ENCODE measurements around the gene FREM2.

FREM2 gene

DNA sequence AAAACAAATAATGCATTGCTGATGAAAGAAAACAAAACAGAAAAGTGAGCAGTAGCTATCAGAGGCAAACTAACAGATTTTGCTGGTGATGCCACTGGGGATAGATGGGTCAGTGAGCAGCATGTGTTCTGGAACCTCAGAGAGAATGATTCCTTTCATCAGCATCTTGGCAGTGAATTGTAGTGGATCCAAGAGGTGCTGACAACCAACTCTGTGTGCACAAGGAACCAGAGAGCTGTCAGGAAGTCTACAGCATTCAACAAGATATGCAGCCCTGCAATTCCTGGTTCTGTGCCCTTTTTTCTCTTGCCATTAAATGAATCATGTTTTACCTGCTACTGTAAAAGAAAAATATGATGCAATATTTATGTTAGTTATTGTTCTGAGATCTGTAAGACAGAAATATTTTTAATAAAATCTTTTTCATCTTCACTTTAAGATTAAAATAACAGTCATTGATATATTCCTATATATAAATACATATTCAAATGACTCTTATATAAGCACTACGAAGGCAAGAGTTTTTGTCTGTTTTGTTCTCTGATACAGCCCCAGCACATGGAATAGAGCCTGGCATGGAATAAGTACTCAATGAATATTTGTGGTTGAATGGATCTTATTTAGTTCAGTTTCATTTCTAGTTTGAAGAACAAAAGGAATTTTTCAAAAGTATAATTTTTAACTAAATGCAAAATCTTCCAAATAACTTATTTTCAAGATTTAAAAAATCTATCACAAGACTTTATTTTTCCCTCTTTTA is 80.8 kb downstream of the FREM2 start:
- no peak for DNase-seq

DNA sequence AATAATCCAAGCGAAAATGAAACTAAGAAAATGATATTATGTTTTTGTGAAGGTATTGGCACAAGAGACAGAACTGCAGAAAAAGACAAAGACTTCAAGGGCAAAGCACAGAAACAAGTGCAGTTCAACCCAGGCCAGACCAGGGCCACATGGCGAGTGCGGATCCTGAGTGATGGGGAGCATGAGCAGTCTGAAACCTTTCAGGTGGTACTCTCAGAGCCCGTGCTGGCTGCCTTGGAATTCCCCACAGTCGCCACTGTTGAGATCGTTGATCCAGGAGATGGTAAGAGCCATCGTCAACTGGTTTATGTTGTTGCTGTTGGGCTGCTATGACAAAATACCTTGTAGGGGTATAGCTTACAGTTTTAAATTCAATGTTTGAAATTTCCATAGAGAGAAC is 82.6 kb downstream of the FREM2 start:
- no peak for DNase-seq

GRCh38 chr13:38775085-38775484 is 88.2 kb downstream of the FREM2 start:
- DNase-seq = no peak

- no peak for DNase-seq
Measured at GRCh38 chr13:38777347-38778119, 90.7 kb downstream of the FREM2 start.

- DNase-seq = no peak
Measured at GRCh38 chr13:38781539-38781938, 94.7 kb downstream of the FREM2 start.

DNA sequence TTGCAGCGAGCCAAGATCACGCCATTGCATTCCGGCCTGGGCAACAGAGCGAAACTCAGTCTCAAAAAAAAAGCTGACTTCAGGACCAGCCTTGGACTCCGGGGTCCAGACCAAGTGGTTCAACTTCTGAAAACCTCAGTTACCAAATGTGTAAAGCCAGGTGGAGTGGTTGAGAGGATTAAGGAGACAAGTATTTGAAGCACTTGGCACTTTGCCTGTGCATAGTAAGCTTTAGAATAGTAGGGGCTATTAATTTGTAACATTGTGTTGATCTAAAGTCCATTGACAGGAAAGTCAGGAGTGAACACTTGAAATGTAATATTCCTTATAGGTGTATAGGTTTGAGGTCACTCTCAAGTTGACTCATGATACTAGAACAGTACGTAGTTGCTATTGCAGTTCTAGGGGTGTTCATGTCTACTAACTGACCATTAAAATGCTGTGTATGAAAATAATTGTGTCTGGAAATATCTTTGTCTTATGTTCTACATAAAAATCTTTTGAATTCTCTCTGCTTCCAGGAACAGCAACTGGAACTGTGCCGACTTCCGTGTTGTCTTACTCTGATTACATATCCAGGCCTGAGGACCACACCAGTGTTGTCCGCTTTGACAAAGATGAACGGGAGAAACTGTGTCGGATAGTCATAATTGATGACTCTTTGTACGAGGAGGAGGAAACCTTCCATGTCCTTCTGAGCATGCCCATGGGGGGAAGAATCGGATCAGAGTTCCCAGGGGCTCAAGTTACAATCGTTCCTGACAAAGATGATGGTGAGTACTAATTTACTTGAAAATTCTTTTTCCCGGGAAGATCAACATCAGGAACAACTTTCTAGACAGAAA is 97.4 kb downstream of the FREM2 start:
- no peak for DNase-seq

DNA sequence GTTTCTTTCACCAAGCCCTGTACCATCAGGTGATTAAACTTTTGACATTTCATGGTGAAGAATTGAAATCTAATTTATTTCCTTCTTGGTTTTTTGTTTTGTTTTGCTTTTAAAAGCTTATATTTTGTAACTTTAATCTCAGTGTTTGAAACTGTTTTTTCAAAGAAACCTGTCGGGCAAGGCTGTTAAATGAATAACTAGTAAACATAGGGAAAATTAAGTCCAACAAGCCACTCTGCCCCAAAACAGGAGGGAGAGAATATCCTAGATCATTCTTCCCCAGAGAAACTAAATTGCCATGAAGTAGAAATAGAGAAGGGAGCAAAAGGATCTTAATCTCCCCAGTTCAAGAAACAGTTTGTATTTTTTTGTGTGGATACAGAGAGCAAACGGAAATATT is 98.2 kb downstream of the FREM2 start:
- no peak for DNase-seq

- no peak for DNase-seq
Measured at GRCh38 chr13:38785490-38785889, 98.6 kb downstream of the FREM2 start.

DNA sequence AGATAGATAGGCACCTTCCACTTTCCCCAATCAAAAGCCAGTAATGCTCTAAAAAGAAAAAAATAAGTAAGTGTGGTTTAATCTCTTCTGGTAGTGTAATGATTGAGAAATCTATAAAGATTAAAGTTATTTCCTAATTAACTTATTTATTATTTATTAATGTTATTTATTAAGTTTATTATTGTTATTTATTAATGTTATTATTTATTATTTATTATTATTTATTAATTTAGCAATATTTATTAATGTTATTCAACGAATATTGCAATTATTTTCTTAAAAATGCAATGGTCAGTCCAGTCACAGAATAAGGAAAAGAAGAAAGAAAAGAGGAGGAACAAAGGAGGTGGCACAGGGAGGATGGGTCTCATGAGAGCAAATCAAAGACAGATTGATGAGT is 100.7 kb downstream of the FREM2 start:
- no peak for DNase-seq

DNA sequence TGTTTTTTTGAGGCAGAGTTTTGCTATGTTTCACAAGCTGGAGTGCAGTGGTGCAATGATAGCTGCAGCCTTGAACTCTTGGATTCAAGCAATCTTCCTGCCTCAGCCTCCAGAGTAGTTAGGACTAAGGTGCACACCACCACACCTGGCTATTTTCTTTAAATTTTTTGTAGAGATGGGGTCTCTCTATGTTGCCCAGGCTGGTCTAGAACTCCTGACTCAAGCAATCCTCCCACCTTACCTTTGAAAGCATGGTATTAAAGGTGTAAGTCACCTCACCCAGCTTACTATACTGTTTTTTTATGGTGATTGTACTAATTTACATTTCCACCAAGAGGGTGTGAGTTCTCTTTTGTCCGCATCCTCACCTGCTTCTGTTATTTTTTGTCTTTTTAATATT is 110.0 kb downstream of the FREM2 start:
- DNase-seq = no peak

- DNase-seq = no peak
Measured at GRCh38 chr13:38803531-38803930, 116.7 kb downstream of the FREM2 start.

- no peak for DNase-seq
Measured at GRCh38 chr13:38804061-38804460, 117.2 kb downstream of the FREM2 start.

GRCh38 chr13:38804536-38804935 is 117.7 kb downstream of the FREM2 start:
- DNase-seq = no peak

DNA sequence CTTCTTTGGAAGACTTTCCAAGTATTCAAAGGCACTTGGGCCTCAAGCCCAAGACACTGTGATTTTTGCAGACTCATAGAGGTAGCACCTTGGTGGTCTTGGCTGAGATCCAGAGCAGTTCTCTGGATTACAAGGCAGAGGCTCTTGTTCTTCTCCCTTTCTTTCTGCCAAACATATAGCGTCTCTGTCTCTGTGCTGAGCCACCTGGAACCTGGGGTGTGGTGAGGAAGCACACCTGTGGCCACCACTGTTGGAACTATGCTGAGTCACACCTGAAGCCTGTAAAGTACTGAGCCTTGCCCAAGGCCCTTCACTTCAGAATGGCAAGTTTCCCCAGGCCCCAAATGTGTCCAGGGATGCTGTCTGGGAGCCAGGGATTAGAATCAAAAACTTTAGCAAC is 127.5 kb downstream of the FREM2 start:
- DNase-seq = no peak

DNA sequence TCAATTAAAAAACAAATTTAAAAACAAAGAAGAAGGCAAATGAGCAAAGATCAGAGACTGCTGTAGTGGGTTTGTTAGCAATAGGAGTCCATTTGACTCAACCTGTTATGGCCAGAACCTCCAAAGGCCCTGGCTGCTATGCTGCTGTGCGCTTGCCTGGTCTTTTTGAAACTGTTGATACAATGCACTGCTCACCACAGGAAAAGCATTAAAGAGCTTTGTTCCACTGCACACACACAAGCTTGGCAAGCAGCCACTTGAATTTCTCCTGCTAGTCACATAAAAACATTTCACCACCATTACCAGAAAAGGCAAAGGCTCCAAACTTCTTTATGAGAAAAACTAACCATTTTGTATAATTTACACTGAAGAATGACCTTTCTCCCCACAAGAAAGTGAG is 132.2 kb downstream of the FREM2 start:
- no peak for DNase-seq

GRCh38 chr13:38819596-38819995 is 132.7 kb downstream of the FREM2 start:
- no peak for DNase-seq

- no peak for DNase-seq
Measured at GRCh38 chr13:38821770-38822551, 135.1 kb downstream of the FREM2 start.

DNA sequence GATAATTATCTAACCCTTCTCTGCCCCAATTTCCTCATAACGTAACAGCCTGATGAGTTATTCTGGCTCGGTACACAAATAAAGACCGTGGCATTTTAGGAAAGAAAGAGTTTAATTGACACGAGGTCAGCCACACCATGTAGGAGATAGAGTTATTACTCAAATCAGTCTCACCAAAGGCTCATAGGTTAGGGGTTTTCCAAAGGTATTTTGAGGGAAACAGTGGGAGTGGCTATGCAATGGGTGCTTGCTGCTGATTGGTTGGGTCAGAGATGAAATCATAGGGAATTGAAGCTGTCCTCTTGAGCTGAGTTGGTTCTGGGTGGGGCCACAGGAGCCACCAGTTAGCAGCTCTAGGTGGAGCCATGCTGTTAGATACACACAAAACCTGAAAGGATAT is 137.5 kb downstream of the FREM2 start:
- DNase-seq = no peak

- no peak for DNase-seq
Measured at GRCh38 chr13:38826182-38826813, 139.4 kb downstream of the FREM2 start.

- no peak for DNase-seq
Measured at GRCh38 chr13:38830442-38831045, 143.7 kb downstream of the FREM2 start.

- DNase-seq = no peak
Measured at GRCh38 chr13:38844581-38844980, 157.7 kb downstream of the FREM2 start.

GRCh38 chr13:38848360-38848759 is 161.5 kb downstream of the FREM2 start:
- no peak for DNase-seq

Measured in DMS79 (cell line).